HT1080 (cell line): ENCODE measurements around the gene MGA. TPM values are rescaled to one million over a fixed set of nuclear protein-coding genes. Genes with fewer than 3 reads are reported as not detected.

Experiments used
- small RNA-seq: library from RNA; depleted of rRNA; stranded (forward); fragments of <200 nt; gene quantifications from one replicate; pipeline ENCODE3, GENCODE V24; 2014
- total RNA-seq: library from RNA; depleted of rRNA; stranded (reverse); fragments of >200 nt; shearing (Covaris generic); gene quantifications from 2 replicates; pipeline ENCODE4 v1.2.3, GENCODE V29; 2014; rRNA removed

MGA gene
- total RNA-seq, 1 experiment from 2014 or later = 18.5 TPM

Small RNAs within 50 kb of the gene (small RNA-seq; reads per million reads assigned to genes)
- not detected for gene MIR626

Other genes with a start within 250 kb of the MGA start
- 17.0 and 20.2 TPM in 2 replicates for gene RTF1, start 243.3 kb upstream of the MGA start, total RNA-seq
- 10.9 and 15.0 TPM in 2 replicates for gene ITPKA, start 166.5 kb upstream of the MGA start, total RNA-seq
- gene LTK, start 146.6 kb upstream of the MGA start, total RNA-seq = 0.03 TPM in 1 of 2 replicates, not detected in the other
- gene RPAP1, start 116.1 kb upstream of the MGA start, total RNA-seq = 27.4 and 33.8 TPM in 2 replicates
- gene TYRO3, start 101.2 kb upstream of the MGA start, total RNA-seq = 32.4 and 49.7 TPM in 2 replicates
- gene MAPKBP1, start 114.1 kb downstream of the MGA start, total RNA-seq = 19.5 and 20.6 TPM in 2 replicates
- 9.0 and 9.3 TPM in 2 replicates for gene JMJD7, start 167.7 kb downstream of the MGA start, total RNA-seq
- 1.1 and 3.1 TPM in 2 replicates for gene PLA2G4B, start 178.4 kb downstream of the MGA start, total RNA-seq
- 2.3 and 3.9 TPM in 2 replicates for gene SPTBN5, start 233.6 kb downstream of the MGA start, total RNA-seq